Body of pancreas (tissue), 4 donors: Measurements from ENCODE around the gene PSMD1. TPM values are rescaled to one million over a fixed set of nuclear protein-coding genes. Genes with fewer than 3 reads are reported as not detected.

ENCODE experiments used
- ATAC-seq: fragments of 150-250 bp; one replicate; pipeline ENCODE4 v1.9.1; 2016
- DNase-seq, 4 donors: peaks; one replicate each; pipeline ENCODE4 v3.0.0-alpha.2; 2019
- H3K27ac ChIP-seq, 4 donors: fragments of 200-600 bp; sonication (generic); 1 replicate in 3 of 4; 2 replicates in 1 of 4; pipeline versions ENCODE4 v1.5.1 to v1.6.1; 2016 to 2019; ENCODE audit warnings: mild to moderate bottlenecking in 1 of 4, mixed read lengths in 1 of 4, moderate library complexity in 1 of 4
- H3K27me3 ChIP-seq, 2 donors: fragments of 200-600 bp; sonication (generic); one replicate each; pipeline ENCODE4 v1.6.0; 2016; ENCODE audit warnings: mild to moderate bottlenecking in 1 of 2
- H3K36me3 ChIP-seq, 2 donors: fragments of 200-600 bp; sonication (generic); replicated peaks in 1 of 2; 2 replicates each; pipeline ENCODE4 v1.5.1; 2016; ENCODE audit warnings: low read depth in 2 of 2; ENCODE audit not compliant: insufficient read depth in 1 of 2
- H3K4me1 ChIP-seq: fragments of 200-600 bp; sonication (generic); one replicate; pipeline ENCODE4 v1.6.0; 2016
- H3K4me3 ChIP-seq, 2 donors: fragments of 200-600 bp; sonication (generic); 1 replicate in 1 of 2; 2 replicates in 1 of 2; pipeline ENCODE4 v1.5.1; 2016 to 2019
- H3K9me3 ChIP-seq, 3 donors: fragments of 200-600 bp; sonication (generic); 1 replicate in 2 of 3; 2 replicates in 1 of 3; pipeline ENCODE4 v1.5.1; 2016
- POLR2A ChIP-seq, 3 donors: fragments of 450-650 bp; IDR thresholded peaks; one replicate each; pipeline ENCODE4 v1.6.1; 2016; ENCODE audit warnings: antibody characterized with exemption in 3 of 3, mild to moderate bottlenecking in 2 of 3
- WGBS, 2 donors: methylation state at CpG; one replicate each; pipeline ENCODE4 v1.1.5; 2017; 5-methylcytosine and 5-hydroxymethylcytosine counted together
- intact Hi-C: fragments of 100-400 bp; cut with DNase I; formaldehyde crosslinking; loops from one replicate; pipeline ENCODE4 v1.15.1; 2023
- total RNA-seq, 2 donors: library from RNA; depleted of rRNA; stranded (reverse); fragments of >200 nt; gene quantifications; one replicate each; pipeline ENCODE4 v1.1.0, GENCODE V29; 2016
- TF ChIP-seq, protein P1 (sequence below), 7 experiments: fragments of 450-650 bp in 4 of 7; fragments of 200-600 bp in 3 of 7; sonication (generic) in 3 of 7; IDR thresholded peaks; one replicate each; pipeline ENCODE4 v1.5.1; 2016 to 2019; ENCODE audit warnings: antibody characterized with exemption in 7 of 7

PSMD1 gene
- total RNA-seq, 2 donors from 2014 or later, result 20.5 to 27.4 TPM

DNA sequence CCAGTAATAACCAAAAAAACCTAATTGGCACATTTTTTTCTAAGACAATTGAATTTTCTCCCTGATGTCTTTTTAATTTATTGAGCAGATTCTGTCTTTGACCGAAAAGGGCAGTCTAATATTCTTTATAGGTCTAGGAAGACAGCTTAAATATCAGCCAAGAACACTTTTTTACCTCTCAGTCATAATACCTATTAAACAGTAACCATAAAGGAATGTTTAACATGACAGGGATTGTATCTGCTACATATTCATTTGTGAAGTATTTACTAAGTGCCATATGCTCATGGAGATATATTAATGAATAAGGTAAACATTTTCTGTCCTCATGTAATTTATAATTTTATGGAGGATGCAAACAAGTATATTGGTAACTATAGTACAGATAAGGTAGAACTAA is 71.3 kb downstream of the PSMD1 start:
- TF ChIP-seq, protein P1, sequence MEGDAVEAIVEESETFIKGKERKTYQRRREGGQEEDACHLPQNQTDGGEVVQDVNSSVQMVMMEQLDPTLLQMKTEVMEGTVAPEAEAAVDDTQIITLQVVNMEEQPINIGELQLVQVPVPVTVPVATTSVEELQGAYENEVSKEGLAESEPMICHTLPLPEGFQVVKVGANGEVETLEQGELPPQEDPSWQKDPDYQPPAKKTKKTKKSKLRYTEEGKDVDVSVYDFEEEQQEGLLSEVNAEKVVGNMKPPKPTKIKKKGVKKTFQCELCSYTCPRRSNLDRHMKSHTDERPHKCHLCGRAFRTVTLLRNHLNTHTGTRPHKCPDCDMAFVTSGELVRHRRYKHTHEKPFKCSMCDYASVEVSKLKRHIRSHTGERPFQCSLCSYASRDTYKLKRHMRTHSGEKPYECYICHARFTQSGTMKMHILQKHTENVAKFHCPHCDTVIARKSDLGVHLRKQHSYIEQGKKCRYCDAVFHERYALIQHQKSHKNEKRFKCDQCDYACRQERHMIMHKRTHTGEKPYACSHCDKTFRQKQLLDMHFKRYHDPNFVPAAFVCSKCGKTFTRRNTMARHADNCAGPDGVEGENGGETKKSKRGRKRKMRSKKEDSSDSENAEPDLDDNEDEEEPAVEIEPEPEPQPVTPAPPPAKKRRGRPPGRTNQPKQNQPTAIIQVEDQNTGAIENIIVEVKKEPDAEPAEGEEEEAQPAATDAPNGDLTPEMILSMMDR (IDR thresholded peaks at IDR 0.05), result no peak
- TF ChIP-seq POLR2A (IDR thresholded peaks at IDR 0.05), result no peak
- H3K36me3 ChIP-seq, result no peaks in the 10 kb centered on the region
- ATAC-seq, result no peak
- no peak for DNase-seq
- no peaks in the 10 kb centered on the region for H3K27me3 ChIP-seq
- intact Hi-C loops, result no loop called here
- no peak overlapping the region for H3K27ac ChIP-seq
- H3K9me3 ChIP-seq, result no peaks in the 10 kb centered on the region
- H3K4me1 ChIP-seq, result peaks cover 15% of the 10 kb centered on the region
- WGBS, 2 donors, result 86 to 94% methylated on average over 1 of the region's 1 CpG
- H3K4me3 ChIP-seq, result no peak overlapping the region

DNA sequence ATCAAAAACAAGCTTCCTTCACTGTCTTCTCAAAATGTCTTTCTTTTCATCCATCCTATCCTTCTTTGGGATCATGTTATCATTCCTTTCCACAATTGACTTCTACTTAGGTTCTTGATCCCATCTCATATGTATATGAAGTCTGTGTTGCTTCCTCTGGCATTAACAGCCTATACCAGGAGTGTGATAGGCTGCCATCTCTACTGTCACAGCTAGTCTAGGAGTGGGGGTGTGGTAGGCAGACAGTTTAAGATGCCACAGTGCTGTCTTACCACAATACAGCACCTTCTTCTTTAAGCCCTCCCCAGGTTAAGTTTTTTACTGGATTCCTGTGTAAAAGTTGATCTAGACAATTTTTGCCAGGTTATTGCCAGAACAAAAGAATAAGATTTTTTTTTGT is 71.9 kb downstream of the PSMD1 start:
- DNase-seq (no peak), ATAC-seq (no peak)
- no peak overlapping the region for H3K27ac ChIP-seq
- H3K27me3 ChIP-seq, result no peaks in the 10 kb centered on the region
- intact Hi-C loops, result no loop called here
- TF ChIP-seq POLR2A (IDR thresholded peaks at IDR 0.05), result no peak
- TF ChIP-seq, protein P1 (IDR thresholded peaks at IDR 0.05), result no peak
- H3K4me1 ChIP-seq, result peaks cover 10% of the 10 kb centered on the region
- no peaks in the 10 kb centered on the region for H3K9me3 ChIP-seq
- no peaks in the 10 kb centered on the region for H3K36me3 ChIP-seq
- no peak overlapping the region for H3K4me3 ChIP-seq

DNA sequence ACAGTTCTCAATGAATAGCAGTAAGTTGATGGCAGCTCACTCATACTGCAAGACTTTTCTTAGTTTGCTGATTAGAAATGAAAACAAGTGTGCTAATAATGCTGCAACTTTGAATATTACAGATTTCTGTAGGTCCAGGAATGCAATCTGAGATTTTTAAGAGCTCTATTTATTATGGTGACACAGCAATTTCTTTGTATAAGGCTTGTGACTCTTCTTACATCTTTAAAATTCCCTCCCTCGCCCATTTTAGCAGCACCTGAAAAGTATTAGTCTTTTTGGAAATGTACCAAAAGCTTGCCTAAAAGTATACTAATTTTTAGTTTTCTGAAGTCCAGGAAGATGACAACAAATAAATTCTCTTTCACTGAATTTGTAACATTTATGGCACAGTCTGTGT is 72.5 kb downstream of the PSMD1 start:
- DNase-seq (no peak), ATAC-seq (no peak)
- no peaks in the 10 kb centered on the region for H3K27me3 ChIP-seq
- H3K9me3 ChIP-seq, result no peaks in the 10 kb centered on the region
- H3K27ac ChIP-seq, result no peak overlapping the region
- TF ChIP-seq, protein P1 (IDR thresholded peaks at IDR 0.05), result no peak
- no peak for TF ChIP-seq POLR2A (IDR thresholded peaks at IDR 0.05)
- peaks cover 3% of the 10 kb centered on the region for H3K4me1 ChIP-seq
- WGBS, 2 donors, result 97% methylated on average over 1 of the region's 1 CpG
- no peaks in the 10 kb centered on the region for H3K36me3 ChIP-seq
- intact Hi-C loops, result no loop called here
- H3K4me3 ChIP-seq, result no peak overlapping the region

DNA sequence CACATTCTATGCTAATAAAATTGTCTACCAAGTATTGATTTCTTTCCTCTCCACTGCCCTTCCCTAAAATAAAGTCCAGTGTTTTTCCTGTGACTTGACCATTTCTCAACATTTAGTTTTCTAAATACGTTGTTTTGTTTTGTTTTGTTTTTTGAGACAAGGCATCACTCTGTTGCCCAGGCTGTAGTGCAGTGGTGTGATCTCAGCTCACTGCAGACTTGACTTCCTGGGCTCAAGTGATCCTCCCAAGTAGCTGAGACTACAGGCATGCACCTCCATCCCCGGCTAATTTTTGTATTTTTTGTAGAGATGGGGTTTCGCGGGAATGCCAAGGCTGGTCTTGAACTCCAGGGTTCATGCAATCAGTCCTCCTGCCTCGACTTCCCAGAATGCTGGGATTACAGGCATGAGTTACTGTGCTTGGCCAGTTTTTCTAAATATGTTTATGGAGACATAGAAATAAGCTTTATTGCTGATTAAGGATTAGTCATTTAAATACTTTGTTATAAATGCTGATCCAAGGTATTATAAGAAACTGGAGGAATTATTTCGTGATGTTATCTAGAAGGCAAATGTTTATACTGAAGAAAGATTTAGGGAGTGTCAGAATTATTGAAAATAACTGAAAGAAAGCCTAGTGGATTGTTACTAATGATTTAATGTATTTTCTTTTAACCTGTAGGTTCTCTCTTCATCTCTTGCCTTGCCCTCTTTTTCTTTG is 73.8 kb downstream of the PSMD1 start:
- no peaks in the 10 kb centered on the region for H3K27me3 ChIP-seq
- H3K9me3 ChIP-seq, result no peaks in the 10 kb centered on the region
- TF ChIP-seq, protein P1 (IDR thresholded peaks at IDR 0.05), result no peak
- TF ChIP-seq POLR2A (IDR thresholded peaks at IDR 0.05), result no peak
- H3K27ac ChIP-seq, result no peak overlapping the region
- H3K4me1 ChIP-seq, result no peaks in the 10 kb centered on the region
- ATAC-seq (no peak), DNase-seq (no peak)
- intact Hi-C loops, result no loop called here
- no peak overlapping the region for H3K4me3 ChIP-seq
- H3K36me3 ChIP-seq, result no peaks in the 10 kb centered on the region
- 86 to 88% methylated on average over 6 of the region's 6 CpGs for WGBS, 2 donors

DNA sequence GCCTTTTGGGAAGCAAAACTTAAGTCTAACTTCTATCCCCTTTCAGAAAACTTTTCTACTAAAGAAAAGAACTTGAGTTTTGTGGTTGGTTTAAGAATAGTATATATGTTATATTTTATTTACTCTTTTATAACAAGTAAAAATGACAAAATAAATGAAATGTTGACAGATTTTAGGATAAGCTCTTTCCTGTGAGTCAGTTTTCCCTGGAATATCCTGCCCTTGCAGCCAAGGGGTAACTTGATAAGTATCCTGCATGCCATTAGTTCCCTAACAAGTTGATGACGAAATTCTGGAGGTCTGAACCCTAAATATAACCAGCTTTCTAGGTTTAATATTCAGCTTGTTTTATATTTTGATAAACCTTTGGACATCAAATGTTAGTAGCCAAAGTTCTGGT is 75.5 kb downstream of the PSMD1 start:
- WGBS, 2 donors, result 70 to 100% methylated on average over 1 of the region's 1 CpG
- DNase-seq (no peak), ATAC-seq (no peak)
- Histone ChIP-seq H3K36me3 (no peaks in the 10 kb centered on the region), H3K4me1 (no peaks in the 10 kb centered on the region), H3K9me3 (no peaks in the 10 kb centered on the region), H3K27me3 (no peaks in the 10 kb centered on the region), H3K27ac (no peak overlapping the region), H3K4me3 (no peak overlapping the region)
- intact Hi-C loops, result no loop called here
- TF ChIP-seq, protein P1 (IDR thresholded peaks at IDR 0.05), result no peak
- no peak for TF ChIP-seq POLR2A (IDR thresholded peaks at IDR 0.05)
